IPS-11a (cell line): ENCODE results near the gene ZNF878.
A peak's percentile ranks its signal among the peaks of the same experiment; 100 is the strongest.
"Not testable (repeated sequence)": the region's sequence is repeated elsewhere in the genome, so short reads cannot be mapped to it uniquely, and the experiment has no call there.

Experiments used
- H3K4me3 ChIP-seq: one replicate; pipeline ENCODE4 v1.5.1; 2013; ENCODE audit warnings: low read depth, low read length, control low read depth

Gene ZNF878

GRCh38 chr19:12052497-12053169 is at the start of gene ZNF878:
ZNF878 (minus strand) TSS chr19:12052961; CDS start chr19:12052801, 160 bp downstream.
- H3K4me3 ChIP-seq, result peak within 1 kb of the TSS; percentile 75

GRCh38 chr19:12098040-12098439 is 45.3 kb upstream of the ZNF878 start:
- no peak overlapping the region for H3K4me3 ChIP-seq

- no peak overlapping the region for H3K4me3 ChIP-seq
These were observed 42.5 kb upstream of the ZNF878 start for GRCh38 chr19:12095111-12095790.

- no peak overlapping the region for H3K4me3 ChIP-seq
These were observed 41.0 kb upstream of the ZNF878 start for GRCh38 chr19:12093777-12094176.

- peak overlapping the region; percentile 89 for H3K4me3 ChIP-seq
These were observed 40.2 kb upstream of the ZNF878 start for GRCh38 chr19:12092956-12093355.

GRCh38 chr19:12092065-12092867 is 39.5 kb upstream of the ZNF878 start:
- H3K4me3 ChIP-seq, result peak overlapping the region; percentile 89

- H3K4me3 ChIP-seq, result no peak overlapping the region
These were observed 38.0 kb upstream of the ZNF878 start for GRCh38 chr19:12090807-12091206.

GRCh38 chr19:12085074-12085818 is 32.5 kb upstream of the ZNF878 start:
- H3K4me3 ChIP-seq, result no peak overlapping the region

- H3K4me3 ChIP-seq, result not testable (repeated sequence)
These were observed 30.6 kb upstream of the ZNF878 start for GRCh38 chr19:12083336-12083735.

- H3K4me3 ChIP-seq, result no peak overlapping the region
These were observed 24.6 kb upstream of the ZNF878 start for GRCh38 chr19:12077375-12077774.

GRCh38 chr19:12076331-12076730 is 23.6 kb upstream of the ZNF878 start:
- not testable (repeated sequence) for H3K4me3 ChIP-seq

GRCh38 chr19:12075538-12076139 is 22.9 kb upstream of the ZNF878 start:
- no peak overlapping the region for H3K4me3 ChIP-seq

GRCh38 chr19:12064590-12065538 is 12.1 kb upstream of the ZNF878 start, which contains the start of gene ZNF844:
ZNF844 (plus strand) TSS chr19:12064731; CDS start chr19:12064874, 143 bp downstream.
- peak within 1 kb of the TSS; percentile 75 for H3K4me3 ChIP-seq

- H3K4me3 ChIP-seq, result no peak overlapping the region
These were observed 3.0 kb upstream of the ZNF878 start for GRCh38 chr19:12055784-12056183.

GRCh38 chr19:12052091-12052496 is 667 bp downstream of the ZNF878 start:
- H3K4me3 ChIP-seq, result peak overlapping the region; percentile 75

GRCh38 chr19:12047868-12048267 is 4.9 kb downstream of the ZNF878 start:
- no peak overlapping the region for H3K4me3 ChIP-seq

GRCh38 chr19:12043752-12044422 is 8.9 kb downstream of the ZNF878 start:
- H3K4me3 ChIP-seq, result no peak overlapping the region

- H3K4me3 ChIP-seq, result no peak overlapping the region
These were observed 9.9 kb downstream of the ZNF878 start for GRCh38 chr19:12042893-12043292.
